NCI-H774 (cell line): Measurements from ENCODE around the gene DCPS.
"Not testable (repeated sequence)": the region's sequence is repeated elsewhere in the genome, so short reads cannot be mapped to it uniquely, and the experiment has no call there.

Source experiments
- DNase-seq: peaks from one replicate; lab custom pipeline; 2025; lab: John Stamatoyannopoulos, UW

The DCPS gene, protein sequence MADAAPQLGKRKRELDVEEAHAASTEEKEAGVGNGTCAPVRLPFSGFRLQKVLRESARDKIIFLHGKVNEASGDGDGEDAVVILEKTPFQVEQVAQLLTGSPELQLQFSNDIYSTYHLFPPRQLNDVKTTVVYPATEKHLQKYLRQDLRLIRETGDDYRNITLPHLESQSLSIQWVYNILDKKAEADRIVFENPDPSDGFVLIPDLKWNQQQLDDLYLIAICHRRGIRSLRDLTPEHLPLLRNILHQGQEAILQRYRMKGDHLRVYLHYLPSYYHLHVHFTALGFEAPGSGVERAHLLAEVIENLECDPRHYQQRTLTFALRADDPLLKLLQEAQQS

DNA sequence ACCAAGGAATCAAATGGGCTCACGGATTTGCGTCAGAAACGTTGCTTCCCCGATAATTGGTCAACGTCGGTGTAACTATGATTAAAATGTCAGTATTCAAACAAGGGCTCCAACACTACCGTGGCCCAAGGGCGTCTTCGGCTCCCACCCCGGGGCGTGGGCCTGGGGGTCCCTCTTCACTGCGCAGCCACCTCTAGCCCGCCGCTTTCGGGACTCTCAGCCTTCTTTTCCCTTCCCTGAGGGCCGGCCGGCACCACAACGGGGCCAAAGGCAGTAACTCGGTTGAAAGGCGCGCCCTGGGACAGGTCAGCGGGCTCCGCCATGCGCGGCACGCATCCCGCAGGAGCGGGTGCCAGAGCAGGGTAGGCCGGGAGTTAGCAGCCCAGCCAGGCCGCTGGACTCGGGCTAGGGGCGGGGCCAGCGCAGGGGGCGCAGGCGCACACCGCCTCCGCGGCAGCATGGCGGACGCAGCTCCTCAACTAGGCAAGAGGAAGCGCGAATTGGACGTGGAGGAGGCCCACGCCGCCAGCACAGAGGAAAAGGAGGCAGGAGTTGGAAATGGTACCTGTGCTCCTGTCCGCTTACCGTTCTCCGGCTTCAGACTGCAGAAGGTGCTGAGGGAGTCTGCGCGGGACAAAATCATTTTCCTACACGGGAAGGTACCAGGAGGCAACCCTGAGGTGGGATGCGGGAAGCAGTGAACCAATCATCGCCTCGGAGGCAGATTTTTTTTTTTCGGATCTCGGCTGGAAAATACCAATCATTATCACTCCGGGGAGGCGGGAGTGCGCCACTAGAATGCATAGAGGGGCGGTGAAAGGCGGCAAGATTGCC is at the start of gene DCPS:
DCPS (plus strand) TSS at position 438 of the 834 bp plus-strand sequence; CDS start at position 459, 21 bp downstream.
- DNase-seq, result peak; percentile 94

GRCh38 chr11:126254819-126255218 is 49.0 kb upstream of the DCPS start:
- no peak for DNase-seq

DNA sequence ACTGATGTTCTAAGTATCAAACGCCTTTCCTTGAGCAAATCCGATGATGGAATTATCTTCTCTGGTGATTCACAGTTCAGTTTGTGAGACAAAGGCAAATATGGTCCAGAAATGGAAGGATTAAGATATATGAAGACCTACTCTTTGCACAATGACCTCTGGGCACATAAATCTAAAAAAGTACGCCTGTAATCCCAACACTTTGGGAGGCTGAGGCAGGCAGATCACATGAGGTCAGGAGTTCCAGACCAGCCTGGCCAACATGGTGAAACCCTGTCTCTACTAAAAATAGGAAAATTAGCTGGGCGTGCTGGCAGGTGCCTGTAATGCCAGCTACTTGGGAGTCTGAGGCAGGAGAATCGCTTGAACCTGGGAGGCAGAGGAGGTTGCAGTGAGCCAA is 48.4 kb upstream of the DCPS start:
- DNase-seq, result not testable (repeated sequence)

GRCh38 chr11:126256216-126256615 is 47.6 kb upstream of the DCPS start:
- no peak for DNase-seq

GRCh38 chr11:126257144-126257543 is 46.7 kb upstream of the DCPS start:
- DNase-seq, result no peak

DNA sequence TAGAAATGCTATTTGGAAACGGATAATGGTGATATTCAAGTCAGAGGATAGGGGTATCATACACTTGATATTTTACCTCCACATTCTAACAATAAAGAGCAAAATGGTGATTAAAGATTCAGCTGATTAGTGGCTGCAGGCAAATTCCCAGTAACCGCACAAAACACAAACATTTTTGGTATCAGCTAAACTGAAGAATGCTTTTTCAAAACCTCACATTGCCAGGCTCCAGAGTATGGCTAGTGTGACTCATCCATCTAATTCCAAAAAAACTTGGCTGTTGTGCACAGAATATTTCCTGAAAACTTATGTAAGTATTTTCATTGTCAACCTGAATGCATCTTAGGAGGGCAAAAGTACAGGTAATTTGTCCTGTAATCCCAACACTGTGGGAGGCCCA is 46.1 kb upstream of the DCPS start:
- DNase-seq, result no peak

DNA sequence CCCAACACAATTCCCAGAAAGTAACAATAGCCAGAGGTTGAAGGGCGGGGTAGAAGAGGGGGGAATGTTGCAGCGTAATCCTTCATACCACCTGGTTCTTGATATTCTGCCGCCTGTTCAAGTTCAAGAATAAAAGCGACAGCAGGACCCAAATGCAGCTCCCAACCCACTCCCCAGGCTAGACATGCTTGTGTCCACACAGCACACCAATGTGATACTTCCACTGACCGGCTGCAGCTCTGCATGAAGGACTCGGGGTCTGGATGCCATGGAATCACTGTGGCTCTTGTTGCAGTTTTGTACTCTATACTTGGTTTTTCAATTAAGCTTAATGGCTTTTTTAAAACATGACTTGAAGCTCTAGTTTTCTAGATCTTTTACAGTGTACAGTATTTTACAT is 41.6 kb upstream of the DCPS start:
- DNase-seq, result no peak

DNA sequence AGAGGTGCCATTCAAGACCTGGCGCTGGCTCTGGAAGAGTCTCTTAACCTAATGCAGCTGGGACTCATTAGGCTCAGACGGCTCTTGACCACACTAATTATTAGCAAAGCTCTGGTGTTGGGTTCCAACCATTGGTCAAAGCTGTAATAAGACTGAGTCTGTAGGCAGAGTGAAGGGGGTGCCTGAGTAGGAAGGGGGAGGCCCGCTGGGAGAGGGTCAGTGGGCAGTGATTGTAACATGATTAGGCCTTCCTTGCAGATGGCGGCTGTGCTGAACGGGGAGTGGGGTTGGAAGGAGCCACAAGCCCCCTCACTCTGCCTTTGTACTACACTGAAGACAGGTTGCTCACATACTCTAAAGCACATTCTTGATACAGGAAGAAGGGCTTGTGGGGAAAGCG is 40.4 kb upstream of the DCPS start:
- no peak for DNase-seq

- no peak for DNase-seq
Observed at GRCh38 chr11:126265811-126266210, 38.0 kb upstream of the DCPS start.

DNA sequence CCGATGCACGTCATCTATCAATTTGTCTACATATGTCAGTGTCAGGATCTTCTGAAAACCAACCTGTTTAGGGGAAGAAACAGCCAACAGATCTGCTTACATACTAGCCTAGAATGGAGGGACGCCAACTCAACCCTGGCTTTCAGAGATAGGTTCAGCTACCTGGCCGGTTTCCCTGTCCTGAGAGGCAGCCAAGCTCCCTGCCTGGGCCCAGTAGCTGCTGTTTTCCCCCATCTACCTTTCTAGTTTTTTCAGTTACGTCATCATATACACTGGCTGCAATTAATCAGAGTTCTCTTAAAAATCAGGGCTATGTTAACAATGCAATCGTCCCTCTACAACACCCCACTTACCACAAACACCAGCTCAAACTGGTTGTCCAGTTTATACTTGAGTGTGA is 36.2 kb upstream of the DCPS start:
- no peak for DNase-seq

GRCh38 chr11:126268361-126268707 is 35.5 kb upstream of the DCPS start:
- no peak for DNase-seq

DNA sequence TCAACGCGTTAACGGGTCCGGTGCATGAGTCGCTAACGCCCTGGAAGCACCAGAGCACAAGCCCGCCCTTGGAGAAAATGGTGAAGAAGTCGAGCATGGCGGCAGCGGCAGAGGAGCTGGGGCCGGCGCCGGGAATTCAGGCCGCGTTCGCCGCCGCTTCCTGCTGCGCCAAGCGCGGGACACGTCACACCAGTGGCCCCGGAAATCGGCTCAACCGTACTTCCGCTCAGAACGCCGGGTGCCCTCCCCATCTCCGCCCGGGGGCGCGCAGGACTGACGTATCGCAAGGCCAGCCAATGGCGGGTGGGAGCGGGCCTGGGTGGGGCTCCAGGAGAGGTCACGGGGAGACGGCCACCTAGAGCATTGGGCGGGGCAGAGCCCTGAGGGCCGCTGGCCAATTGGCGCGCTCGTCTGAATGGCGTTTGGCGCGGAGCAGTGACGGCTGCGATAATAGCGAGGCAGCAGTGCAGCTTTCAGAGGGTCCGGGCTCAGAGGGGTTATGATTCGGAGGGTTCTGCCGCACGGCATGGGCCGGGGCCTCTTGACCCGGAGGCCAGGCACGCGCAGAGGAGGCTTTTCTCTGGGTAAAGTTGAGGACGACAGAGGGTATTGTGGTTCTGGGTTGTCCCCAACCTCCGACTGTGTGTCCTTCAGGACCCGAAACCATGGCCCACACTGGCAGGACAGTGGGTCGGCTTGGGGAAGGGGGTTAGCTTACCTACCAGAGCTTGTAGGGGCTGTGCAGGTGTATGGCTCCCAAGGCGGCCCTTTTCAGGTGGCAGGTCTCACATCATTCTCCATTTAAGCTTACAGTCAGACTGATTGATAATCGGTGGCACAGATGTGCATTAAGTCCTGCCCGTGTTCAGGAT is 34.9 kb upstream of the DCPS start, which contains the start of the genes FOXRED1 and SRPRA:
FOXRED1 (plus strand) TSS at position 447 of the 872 bp plus-strand sequence; CDS start at position 500, 53 bp downstream.
SRPRA (minus strand) TSS at position 188 of the 872 bp plus-strand sequence; CDS start at position 97, 91 bp downstream.
- peak; percentile 100 for DNase-seq

GRCh38 chr11:126277322-126277721 is 26.5 kb upstream of the DCPS start:
- DNase-seq, result no peak

- DNase-seq, result no peak
Observed at GRCh38 chr11:126277780-126278179, 26.1 kb upstream of the DCPS start.

- DNase-seq, result no peak
Observed at GRCh38 chr11:126279191-126279590, 24.7 kb upstream of the DCPS start.

GRCh38 chr11:126280595-126280994 is 23.3 kb upstream of the DCPS start:
- no peak for DNase-seq

- no peak for DNase-seq
Observed at GRCh38 chr11:126281245-126281644, 22.6 kb upstream of the DCPS start.

DNA sequence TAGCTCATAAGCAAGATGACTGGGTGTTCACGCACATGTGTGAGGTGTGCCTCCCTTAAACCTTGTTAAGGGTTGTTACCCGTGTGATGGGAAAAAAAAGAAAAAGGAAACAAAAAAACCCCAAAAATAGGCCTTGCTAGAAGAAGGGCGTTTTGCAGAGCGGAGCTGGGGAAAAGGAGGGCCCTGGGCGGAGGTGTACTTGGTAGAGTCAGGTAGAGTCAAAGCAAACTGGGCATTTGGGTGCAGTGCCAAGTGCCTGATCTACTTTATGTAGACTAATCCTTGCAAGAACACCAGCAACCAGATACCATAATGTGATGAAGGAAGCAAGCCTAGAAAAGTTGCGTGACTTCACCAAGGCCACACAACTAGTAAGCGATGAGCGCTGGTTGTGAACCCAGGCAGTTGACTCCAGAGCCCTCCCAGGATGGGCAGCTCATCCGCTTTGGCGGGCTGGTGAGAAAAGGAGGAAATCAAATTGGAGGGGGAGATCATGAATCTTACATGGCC is 22.1 kb upstream of the DCPS start:
- DNase-seq, result no peak

DNA sequence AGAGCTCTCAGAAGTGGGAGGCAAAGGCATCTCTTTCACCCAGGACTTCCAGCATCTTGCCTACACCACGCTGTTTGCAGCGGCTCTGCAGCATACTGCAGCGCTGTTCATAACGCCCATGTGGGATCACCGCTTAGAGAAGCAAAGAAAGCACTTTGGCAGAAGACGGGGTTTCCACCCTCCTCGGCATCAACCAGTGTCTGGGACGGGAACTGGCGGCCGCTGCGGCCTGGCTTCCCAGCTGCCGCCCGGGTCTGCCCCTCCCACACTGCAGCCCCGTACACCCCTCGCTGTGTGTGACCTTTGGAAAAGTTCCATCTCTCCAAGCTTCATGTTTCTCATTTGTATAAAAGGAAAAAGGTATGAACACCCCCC is 21.5 kb upstream of the DCPS start:
- DNase-seq, result peak; percentile 9

- peak; percentile 73 for DNase-seq
Observed at GRCh38 chr11:126282736-126283591, 20.9 kb upstream of the DCPS start, which contains the start of gene TIRAP. Gene TIRAP, plus strand, starts transcription at chr11:126283093. Its CDS starts 7,802 bp downstream, at chr11:126290895.

DNA sequence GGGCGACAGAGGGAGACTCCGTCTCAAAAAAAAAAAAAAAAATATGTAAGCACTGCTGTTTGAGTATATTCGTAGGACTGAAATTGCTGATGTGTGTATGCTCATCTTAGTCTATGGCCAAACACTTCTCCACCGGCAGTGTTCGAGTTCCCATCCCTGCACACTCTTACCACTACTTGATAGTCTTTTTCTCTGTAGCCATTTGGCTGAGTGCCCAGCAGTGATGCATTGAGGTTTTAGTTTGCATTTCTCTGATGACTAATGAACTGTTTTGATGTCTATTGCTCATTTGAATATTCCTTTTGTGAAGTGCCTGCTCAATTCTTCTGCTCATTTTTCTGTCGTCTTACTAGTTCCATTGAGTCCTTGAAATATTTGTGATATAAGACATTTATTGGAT is 19.0 kb upstream of the DCPS start:
- DNase-seq, result peak; percentile 72
